ENCODE results near the gene AUTS2.

- TF ChIP-seq, protein P1, sequence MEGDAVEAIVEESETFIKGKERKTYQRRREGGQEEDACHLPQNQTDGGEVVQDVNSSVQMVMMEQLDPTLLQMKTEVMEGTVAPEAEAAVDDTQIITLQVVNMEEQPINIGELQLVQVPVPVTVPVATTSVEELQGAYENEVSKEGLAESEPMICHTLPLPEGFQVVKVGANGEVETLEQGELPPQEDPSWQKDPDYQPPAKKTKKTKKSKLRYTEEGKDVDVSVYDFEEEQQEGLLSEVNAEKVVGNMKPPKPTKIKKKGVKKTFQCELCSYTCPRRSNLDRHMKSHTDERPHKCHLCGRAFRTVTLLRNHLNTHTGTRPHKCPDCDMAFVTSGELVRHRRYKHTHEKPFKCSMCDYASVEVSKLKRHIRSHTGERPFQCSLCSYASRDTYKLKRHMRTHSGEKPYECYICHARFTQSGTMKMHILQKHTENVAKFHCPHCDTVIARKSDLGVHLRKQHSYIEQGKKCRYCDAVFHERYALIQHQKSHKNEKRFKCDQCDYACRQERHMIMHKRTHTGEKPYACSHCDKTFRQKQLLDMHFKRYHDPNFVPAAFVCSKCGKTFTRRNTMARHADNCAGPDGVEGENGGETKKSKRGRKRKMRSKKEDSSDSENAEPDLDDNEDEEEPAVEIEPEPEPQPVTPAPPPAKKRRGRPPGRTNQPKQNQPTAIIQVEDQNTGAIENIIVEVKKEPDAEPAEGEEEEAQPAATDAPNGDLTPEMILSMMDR (IDR thresholded peaks at IDR 0.05): no peak
- TF ChIP-seq POLR2AphosphoS5 (IDR thresholded peaks at IDR 0.05; ENCODE audit: insufficient read depth in 1 of 2, low read depth in 1 of 2): no peak
Observed at GRCh38 chr7:70569335-70569819, 971.1 kb downstream of the AUTS2 start.

All from vagina (tissue), 2 donors.